NCI-H128 (cell line): ENCODE data around the gene CYYR1.

Experiments used
- DNase-seq: peaks from one replicate; lab custom pipeline; 2025; ENCODE audit not compliant: unreplicated experiment; lab: John Stamatoyannopoulos, UW

Gene CYYR1

GRCh38 chr21:26554365-26554764 is 18.7 kb downstream of the CYYR1 start:
- no peak for DNase-seq

GRCh38 chr21:26553898-26554297 is 19.2 kb downstream of the CYYR1 start:
- DNase-seq = no peak

GRCh38 chr21:26550326-26550725 is 22.8 kb downstream of the CYYR1 start:
- no peak for DNase-seq

- no peak for DNase-seq
Observed at GRCh38 chr21:26546446-26547097, 26.5 kb downstream of the CYYR1 start.

DNA sequence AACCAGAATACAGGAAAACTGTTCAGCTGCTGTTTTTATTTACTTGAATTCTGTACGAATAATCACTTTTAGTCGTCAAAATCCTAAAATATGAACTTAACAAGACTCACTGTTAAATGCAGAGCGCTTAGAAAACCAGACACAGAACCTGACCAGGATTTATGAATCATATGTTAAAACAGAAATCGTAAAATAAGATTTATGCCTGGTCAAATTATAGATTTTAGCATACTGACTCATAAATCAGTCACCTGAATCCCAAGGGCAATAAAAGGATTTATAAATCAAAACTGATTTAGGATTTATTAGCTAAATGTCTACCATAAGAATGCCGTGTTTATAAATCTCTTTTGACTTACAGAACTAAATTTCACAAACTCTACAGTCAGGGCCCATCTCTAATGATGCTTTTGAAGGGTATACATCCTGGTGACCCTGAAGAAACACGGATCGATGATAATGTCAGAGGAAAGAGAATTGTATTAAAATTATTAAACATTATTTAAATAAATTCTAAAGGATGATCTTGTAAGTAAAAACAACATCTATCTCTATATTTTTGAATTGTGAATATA is 28.8 kb downstream of the CYYR1 start:
- no peak for DNase-seq

- no peak for DNase-seq
Observed at GRCh38 chr21:26540651-26541050, 32.4 kb downstream of the CYYR1 start.

GRCh38 chr21:26539566-26539965 is 33.5 kb downstream of the CYYR1 start:
- DNase-seq = no peak

- no peak for DNase-seq
Observed at GRCh38 chr21:26534517-26534916, 38.6 kb downstream of the CYYR1 start.

- DNase-seq = no peak
Observed at GRCh38 chr21:26532208-26532607, 40.9 kb downstream of the CYYR1 start.

GRCh38 chr21:26529526-26529925 is 43.6 kb downstream of the CYYR1 start:
- no peak for DNase-seq

DNA sequence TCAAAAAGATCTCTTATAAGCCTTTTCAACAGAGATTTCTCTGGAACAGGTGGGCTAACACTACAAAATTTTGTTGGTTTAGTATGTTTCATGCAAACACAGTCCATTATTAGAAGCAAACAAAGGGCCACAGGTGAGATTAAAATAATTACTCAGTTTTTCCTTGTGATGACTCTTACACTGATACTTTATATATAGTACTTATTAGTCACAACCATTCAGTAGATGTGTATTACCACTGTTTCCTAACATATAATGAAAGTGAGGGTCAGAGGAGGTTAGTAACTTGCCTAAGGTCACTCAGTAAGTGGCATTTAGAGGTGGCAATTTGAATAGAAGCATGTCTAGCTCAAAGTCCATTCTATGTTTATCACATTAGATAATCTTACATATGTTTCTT is 44.2 kb downstream of the CYYR1 start:
- no peak for DNase-seq

DNA sequence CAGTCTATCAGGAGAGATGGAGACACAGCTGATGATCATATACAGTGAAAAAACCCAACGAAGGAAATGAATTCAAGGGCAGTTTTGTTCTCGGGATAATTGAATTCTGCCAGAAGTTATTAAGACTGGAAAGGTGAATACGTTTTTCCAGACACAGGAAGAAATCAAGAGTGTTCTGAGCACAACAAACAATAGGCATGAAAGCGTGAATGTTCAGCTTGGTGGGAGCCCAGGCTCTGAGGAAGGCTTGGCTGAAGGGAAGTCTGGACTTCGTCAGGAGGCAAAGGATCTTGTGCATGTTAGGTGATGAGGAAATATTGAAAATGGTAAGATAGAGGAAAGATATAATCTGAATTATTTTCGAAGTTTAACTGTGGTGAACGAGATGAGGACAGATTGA is 50.4 kb downstream of the CYYR1 start:
- no peak for DNase-seq

GRCh38 chr21:26519142-26519541 is 53.9 kb downstream of the CYYR1 start:
- DNase-seq = no peak

- no peak for DNase-seq
Observed at GRCh38 chr21:26515257-26515656, 57.8 kb downstream of the CYYR1 start.

DNA sequence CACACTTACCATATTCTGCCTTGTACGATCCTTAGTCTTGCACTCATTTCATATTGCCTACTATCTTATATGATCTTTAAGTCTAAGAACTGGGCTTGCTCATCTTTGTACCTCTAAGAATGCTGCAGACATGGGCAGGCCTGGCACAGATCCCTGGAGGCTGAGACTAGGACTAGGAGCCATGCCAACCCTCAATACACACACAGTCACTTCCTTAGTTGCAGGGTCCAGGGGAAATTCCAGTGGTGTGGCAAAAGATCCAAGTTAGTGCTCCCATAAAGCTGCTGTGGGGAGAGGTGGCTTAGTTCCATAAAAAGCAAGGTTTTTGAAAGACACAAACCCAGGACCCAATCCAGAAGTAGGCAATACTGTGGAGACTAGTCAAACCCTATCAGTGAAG is 59.9 kb downstream of the CYYR1 start:
- DNase-seq = no peak

GRCh38 chr21:26512664-26513063 is 60.4 kb downstream of the CYYR1 start:
- DNase-seq = no peak

DNA sequence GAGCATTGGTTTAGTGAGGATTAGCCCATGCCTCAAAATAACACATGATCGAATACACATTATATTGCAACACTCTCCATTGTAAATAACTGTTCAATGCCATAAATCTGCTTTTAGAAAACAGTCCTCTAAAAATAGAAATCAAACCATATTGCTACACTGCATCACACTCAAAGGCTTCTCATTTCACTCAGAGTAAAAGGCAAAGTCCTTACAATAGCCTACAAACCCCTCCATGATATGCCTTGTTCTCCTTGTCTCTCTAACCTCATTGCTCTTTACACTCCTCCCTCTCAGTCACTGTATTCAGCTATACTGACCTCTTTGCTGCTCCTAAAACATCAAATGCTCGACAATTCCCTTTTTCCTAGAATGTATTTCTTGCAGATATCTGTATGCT is 64.2 kb downstream of the CYYR1 start:
- DNase-seq = no peak

DNA sequence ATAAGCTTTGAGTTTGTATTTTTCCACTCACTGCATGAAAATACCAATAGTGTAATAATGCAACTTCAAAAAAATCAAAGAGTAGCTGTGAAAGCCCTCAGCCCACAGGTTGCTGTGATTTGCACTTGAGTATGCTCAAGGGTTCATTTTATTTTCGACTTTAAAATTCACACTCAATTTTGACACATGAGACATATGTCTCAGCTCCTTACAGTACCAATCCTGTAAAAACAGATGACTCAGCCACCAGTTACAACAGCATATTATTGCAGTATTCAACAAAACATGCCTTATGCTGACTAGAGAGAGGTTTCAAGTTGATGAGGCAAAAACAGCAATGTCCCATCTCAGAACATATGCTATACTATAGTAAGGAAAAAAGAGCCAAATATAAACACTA is 66.1 kb downstream of the CYYR1 start:
- no peak for DNase-seq

GRCh38 chr21:26505211-26505610 is 67.9 kb downstream of the CYYR1 start:
- no peak for DNase-seq

DNA sequence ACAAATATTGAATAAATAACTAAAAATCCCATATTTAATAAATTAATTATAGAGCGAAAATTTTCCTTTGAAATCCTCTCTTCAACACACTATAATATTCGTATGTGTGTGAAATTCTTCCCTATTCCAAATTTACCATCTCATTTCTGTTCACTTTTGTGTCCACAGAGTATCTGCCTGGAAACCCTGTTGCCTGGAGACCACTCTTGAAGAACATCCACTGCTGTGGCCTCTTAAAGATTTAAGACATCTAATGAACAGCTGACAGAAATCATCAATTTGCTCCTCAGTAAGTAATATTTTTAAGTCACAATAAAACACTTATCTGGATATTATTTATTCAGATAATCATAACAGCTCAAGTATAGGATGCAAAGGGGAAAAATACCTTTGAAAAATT is 69.7 kb downstream of the CYYR1 start:
- no peak for DNase-seq

DNA sequence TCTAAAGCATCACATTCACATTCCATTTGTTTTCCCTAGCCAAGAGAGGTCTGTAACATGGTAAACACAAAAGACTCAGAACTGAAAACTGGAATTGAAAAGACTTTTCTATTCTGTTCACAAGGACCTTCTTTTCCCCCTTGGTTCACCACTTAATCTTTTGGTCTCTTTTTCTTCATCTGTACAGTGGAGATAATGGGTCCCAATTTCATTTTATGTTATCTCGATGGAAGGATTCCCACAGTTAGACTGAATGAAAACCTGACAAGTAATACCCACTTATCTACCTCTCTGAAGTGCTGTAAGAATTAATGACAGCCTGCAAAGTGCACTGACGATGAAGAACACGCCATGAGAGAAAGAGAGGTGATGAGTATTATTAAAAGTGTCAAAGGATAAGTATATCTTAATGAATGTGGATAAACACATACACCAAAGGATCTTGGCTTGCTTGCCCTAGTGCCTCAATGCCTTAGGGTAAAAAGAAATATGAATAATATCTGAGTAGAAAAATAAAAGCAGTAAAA is 71.5 kb downstream of the CYYR1 start:
- no peak for DNase-seq

- no peak for DNase-seq
Observed at GRCh38 chr21:26499495-26499894, 73.6 kb downstream of the CYYR1 start.

DNA sequence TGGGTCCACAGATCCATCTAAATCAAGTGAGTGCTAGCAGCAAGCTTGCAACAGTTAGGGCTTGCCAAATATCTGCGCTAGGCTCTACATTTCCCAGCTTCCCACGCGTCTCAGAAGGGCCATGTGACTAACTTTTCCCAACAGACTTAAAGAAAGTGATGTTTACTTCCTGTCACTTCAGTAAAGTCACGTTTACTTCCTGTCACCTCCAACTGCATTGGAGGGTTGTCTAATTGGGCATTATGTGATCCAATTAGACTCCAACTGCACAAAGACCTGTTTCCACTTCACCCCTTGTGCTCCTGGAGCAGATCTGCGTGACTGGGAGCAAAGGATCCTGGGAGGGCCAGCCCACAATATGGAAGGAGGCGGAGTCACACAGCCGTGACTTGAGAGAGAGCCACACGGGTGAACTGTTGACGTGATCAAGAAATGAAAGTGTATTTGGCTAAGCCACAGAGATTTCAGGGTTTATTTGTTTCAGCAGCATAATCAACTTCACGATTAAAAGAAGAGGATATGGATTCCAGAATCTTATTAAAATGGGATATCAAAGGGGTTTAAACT is 77.7 kb downstream of the CYYR1 start:
- DNase-seq = no peak
